ENCODE results near the gene NINL. TPM values are rescaled to one million over a fixed set of nuclear protein-coding genes. Genes with fewer than 3 reads are reported as not detected.

The NINL gene
- total RNA-seq, 1 experiment from 2014 or later, result 7.2 TPM

DNA sequence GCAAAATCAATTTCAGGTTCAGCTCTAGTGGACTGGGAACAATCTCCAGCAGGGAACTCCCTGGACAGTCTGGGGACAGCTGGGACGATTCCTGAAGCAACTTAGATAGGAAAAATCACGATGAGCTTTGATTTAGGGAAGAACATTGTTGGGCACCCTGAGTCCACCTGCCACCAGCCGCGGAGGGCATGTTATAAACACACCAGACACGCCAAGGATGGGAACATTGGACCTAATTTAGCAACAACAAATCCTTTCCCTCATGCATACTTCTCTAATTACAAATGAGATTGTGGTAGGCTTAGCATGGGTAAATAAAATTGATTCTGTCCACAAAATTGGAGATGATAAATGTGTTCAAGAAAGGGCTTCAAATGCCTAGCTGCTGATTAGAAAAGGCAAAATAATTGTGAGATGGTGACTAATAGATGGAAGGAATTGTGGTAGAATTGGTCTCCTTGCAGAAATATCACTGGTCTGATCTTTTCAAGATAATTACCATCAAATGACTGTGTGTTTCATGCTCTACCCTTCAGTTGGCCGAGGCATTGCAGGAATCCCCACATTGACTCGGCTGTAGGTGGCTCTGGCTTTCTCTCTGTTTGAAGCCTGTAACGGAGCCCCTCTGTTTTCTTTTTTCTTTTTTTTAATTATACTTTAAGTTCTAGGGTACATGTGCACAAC, 44.6 kb upstream of the NINL start:
- H3K9me2 ChIP-seq (ENCODE audit: insufficient read depth), result no peaks in the 10 kb centered on the region
- ChIA-PET POLR2A (no interaction called here), RAD21 (ENCODE audit: low non-redundant PET in 1 of 2, low total read pairs in 2 of 2, uncharacterized antibody in 2 of 2, unreplicated experiment in 2 of 2) (no interaction called here), CTCF (no interaction called here)
- peaks cover 2 to 12% of the 10 kb centered on the region in 2 experiments; a peak in 2 of 4 replicates for H3K4me1 ChIP-seq (ENCODE audit: control insufficient read depth in 1 of 2, insufficient read depth in 2 of 2, low read length in 2 of 2)
- ATAC-seq (no peak), DNase-seq (ENCODE audit: low read depth, low spot score) (no peak)
- intact Hi-C loops (cut with micrococcal nuclease), result no loop called here
- no peaks in the 10 kb centered on the region for H3K9me3 ChIP-seq (ENCODE audit: control insufficient read depth in 1 of 2, insufficient read depth in 1 of 2, low read depth in 1 of 2, low read length in 2 of 2)
- no TSS peak for BruUV-seq (replicated peaks)
- H3K79me2 ChIP-seq (ENCODE audit: insufficient read depth, low read length), result peaks cover 6% of the 10 kb centered on the region
- H3K27me3 ChIP-seq (ENCODE audit: insufficient read depth, low read length), result no peaks in the 10 kb centered on the region
- H2AFZ ChIP-seq (ENCODE audit: low read depth, low read length, poor library complexity, severe bottlenecking), result no peak overlapping the region
- no peak overlapping the region for H3K4me2 ChIP-seq (ENCODE audit: low read length)
- no peaks in the 10 kb centered on the region for H3K36me3 ChIP-seq (ENCODE audit: control insufficient read depth in 1 of 2, insufficient read depth in 2 of 2, low read length in 2 of 2)
- no peak overlapping the region for H3K4me3 ChIP-seq (replicated peaks in 1 of 2; ENCODE audit: low read depth in 1 of 2, low read length in 2 of 2)
- TF ChIP-seq CBX3 (IDR thresholded peaks at IDR 0.05; ENCODE audit: low read depth) (no peak), POLR2A (IDR thresholded peaks at IDR 0.05; ENCODE audit: borderline replicate concordance, extremely low read depth, insufficient read depth, insufficient read length) (no peak), SIN3A (IDR thresholded peaks at IDR 0.05; ENCODE audit: low read depth) (no peak), TCF7L2 (IDR thresholded peaks at IDR 0.05; ENCODE audit: borderline replicate concordance, extremely low read depth, insufficient read depth, insufficient read length) (no peak)
- TF ChIP-seq, protein P1, sequence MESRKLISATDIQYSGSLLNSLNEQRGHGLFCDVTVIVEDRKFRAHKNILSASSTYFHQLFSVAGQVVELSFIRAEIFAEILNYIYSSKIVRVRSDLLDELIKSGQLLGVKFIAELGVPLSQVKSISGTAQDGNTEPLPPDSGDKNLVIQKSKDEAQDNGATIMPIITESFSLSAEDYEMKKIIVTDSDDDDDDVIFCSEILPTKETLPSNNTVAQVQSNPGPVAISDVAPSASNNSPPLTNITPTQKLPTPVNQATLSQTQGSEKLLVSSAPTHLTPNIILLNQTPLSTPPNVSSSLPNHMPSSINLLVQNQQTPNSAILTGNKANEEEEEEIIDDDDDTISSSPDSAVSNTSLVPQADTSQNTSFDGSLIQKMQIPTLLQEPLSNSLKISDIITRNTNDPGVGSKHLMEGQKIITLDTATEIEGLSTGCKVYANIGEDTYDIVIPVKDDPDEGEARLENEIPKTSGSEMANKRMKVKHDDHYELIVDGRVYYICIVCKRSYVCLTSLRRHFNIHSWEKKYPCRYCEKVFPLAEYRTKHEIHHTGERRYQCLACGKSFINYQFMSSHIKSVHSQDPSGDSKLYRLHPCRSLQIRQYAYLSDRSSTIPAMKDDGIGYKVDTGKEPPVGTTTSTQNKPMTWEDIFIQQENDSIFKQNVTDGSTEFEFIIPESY (IDR thresholded peaks at IDR 0.05; ENCODE audit: extremely low read depth, insufficient replicate concordance, low read length), result no peak
- TF ChIP-seq, protein P2, sequence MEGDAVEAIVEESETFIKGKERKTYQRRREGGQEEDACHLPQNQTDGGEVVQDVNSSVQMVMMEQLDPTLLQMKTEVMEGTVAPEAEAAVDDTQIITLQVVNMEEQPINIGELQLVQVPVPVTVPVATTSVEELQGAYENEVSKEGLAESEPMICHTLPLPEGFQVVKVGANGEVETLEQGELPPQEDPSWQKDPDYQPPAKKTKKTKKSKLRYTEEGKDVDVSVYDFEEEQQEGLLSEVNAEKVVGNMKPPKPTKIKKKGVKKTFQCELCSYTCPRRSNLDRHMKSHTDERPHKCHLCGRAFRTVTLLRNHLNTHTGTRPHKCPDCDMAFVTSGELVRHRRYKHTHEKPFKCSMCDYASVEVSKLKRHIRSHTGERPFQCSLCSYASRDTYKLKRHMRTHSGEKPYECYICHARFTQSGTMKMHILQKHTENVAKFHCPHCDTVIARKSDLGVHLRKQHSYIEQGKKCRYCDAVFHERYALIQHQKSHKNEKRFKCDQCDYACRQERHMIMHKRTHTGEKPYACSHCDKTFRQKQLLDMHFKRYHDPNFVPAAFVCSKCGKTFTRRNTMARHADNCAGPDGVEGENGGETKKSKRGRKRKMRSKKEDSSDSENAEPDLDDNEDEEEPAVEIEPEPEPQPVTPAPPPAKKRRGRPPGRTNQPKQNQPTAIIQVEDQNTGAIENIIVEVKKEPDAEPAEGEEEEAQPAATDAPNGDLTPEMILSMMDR (IDR thresholded peaks at IDR 0.05 in 2 of 3, conservative IDR thresholded peaks at IDR 0.05 in 1 of 3; ENCODE audit: borderline replicate concordance in 1 of 3, insufficient read depth in 1 of 3, low read depth in 2 of 3, low read length in 2 of 3), result no peak
- no peaks in the 10 kb centered on the region for H4K20me1 ChIP-seq (ENCODE audit: insufficient read depth)
- H3K27ac ChIP-seq (ENCODE audit: low read depth, low read length), result no peak overlapping the region
- H3K9ac ChIP-seq (ENCODE audit: low read length), result no peak overlapping the region
